H9 (cell line): ENCODE data around the gene BAIAP2. TPM values are rescaled to one million over a fixed set of nuclear protein-coding genes. Genes with fewer than 3 reads are reported as not detected.
A peak's percentile ranks its signal among the peaks of the same experiment; 100 is the strongest.

Experiments used
- DNase-seq: peaks from one replicate; pipeline ENCODE4 v3.0.0-alpha.2; 2017
- H2AFZ ChIP-seq: one replicate; pipeline ENCODE4 v1.6.1; 2013; ENCODE audit warnings: mild to moderate bottlenecking, low read length, control low read depth, moderate library complexity
- H2AK5ac ChIP-seq: 2 replicates; pipeline ENCODE4 v1.6.1; 2013; ENCODE audit warnings: low read length, control low read depth, mixed read lengths; ENCODE audit not compliant: insufficient read length
- H2BK120ac ChIP-seq: one replicate; pipeline ENCODE4 v1.6.1; 2013; ENCODE audit warnings: low read depth, mild to moderate bottlenecking, low read length, control low read depth, inconsistent platforms; ENCODE audit not compliant: poor library complexity, severe bottlenecking
- H2BK12ac ChIP-seq: 2 replicates; pipeline ENCODE4 v1.6.1; 2013; ENCODE audit warnings: low read length, control low read depth, mixed read lengths, low read depth; ENCODE audit not compliant: insufficient read length
- H2BK15ac ChIP-seq: 2 replicates; pipeline ENCODE4 v1.6.1; 2013; ENCODE audit warnings: low read depth, low read length, control low read depth
- H2BK20ac ChIP-seq: one replicate; pipeline ENCODE4 v1.6.1; 2013; ENCODE audit warnings: low read depth, mild to moderate bottlenecking, low read length, control low read depth, inconsistent platforms; ENCODE audit not compliant: poor library complexity, severe bottlenecking
- H2BK5ac ChIP-seq: 2 replicates; pipeline ENCODE4 v1.6.1; 2013; ENCODE audit warnings: low read length, control low read depth, mixed read lengths; ENCODE audit not compliant: insufficient read length
- H3K14ac ChIP-seq: 2 replicates; pipeline ENCODE4 v1.6.1; 2013; ENCODE audit warnings: low read length, control low read depth; ENCODE audit not compliant: insufficient read depth
- H3K18ac ChIP-seq: 2 replicates; pipeline ENCODE4 v1.6.1; 2013; ENCODE audit warnings: low read depth, mild to moderate bottlenecking, mixed read lengths, low read length, control low read depth; ENCODE audit not compliant: insufficient read length
- H3K23ac ChIP-seq: 2 replicates; pipeline ENCODE4 v1.6.1; 2013; ENCODE audit warnings: low read length, control low read depth, mixed read lengths, low read depth; ENCODE audit not compliant: insufficient read length
- H3K23me2 ChIP-seq: 2 replicates; pipeline ENCODE4 v1.6.1; 2013; ENCODE audit warnings: low read depth, mild to moderate bottlenecking, mixed read lengths, low read length, control low read depth; ENCODE audit not compliant: insufficient read length, poor library complexity, severe bottlenecking
- H3K27ac ChIP-seq: 2 replicates; pipeline ENCODE4 v1.5.1; 2013; ENCODE audit warnings: low read length, control low read depth, mixed read lengths, low read depth; ENCODE audit not compliant: insufficient read length
- H3K27me3 ChIP-seq: 2 replicates; pipeline ENCODE4 v1.6.1; 2013; ENCODE audit warnings: low read length, control low read depth, inconsistent platforms; ENCODE audit not compliant: insufficient read depth
- H3K4ac ChIP-seq: 2 replicates; pipeline ENCODE4 v1.6.1; 2013; ENCODE audit warnings: low read depth, mild to moderate bottlenecking, control low read depth, inconsistent platforms, low read length, moderate library complexity
- H3K4me1 ChIP-seq: 2 replicates; pipeline ENCODE4 v1.6.1; 2013; ENCODE audit warnings: low read length, control low read depth, inconsistent platforms; ENCODE audit not compliant: insufficient read depth
- H3K4me2 ChIP-seq: 2 replicates; pipeline ENCODE4 v1.6.1; 2013; ENCODE audit warnings: low read length, control low read depth, mixed read lengths; ENCODE audit not compliant: insufficient read length, insufficient read depth
- H3K56ac ChIP-seq: 2 replicates; pipeline ENCODE4 v1.6.1; 2013; ENCODE audit warnings: low read depth, mild to moderate bottlenecking, mixed read lengths, low read length, control low read depth; ENCODE audit not compliant: insufficient read length
- H3K79me1 ChIP-seq: 2 replicates; pipeline ENCODE4 v1.6.1; 2013; ENCODE audit warnings: low read depth, mild to moderate bottlenecking, moderate library complexity, low read length, control low read depth, inconsistent platforms; ENCODE audit not compliant: insufficient read depth, poor library complexity, severe bottlenecking
- H3K79me2 ChIP-seq: 2 replicates; pipeline ENCODE4 v1.6.1; 2013; ENCODE audit warnings: low read length, control low read depth, inconsistent platforms; ENCODE audit not compliant: insufficient read depth
- H3K9ac ChIP-seq: 2 replicates; pipeline ENCODE4 v1.6.1; 2013; ENCODE audit warnings: low read length, control low read depth, mixed read lengths; ENCODE audit not compliant: insufficient read length; ENCODE audit errors: extremely low read depth
- H3K9me3 ChIP-seq: one replicate; pipeline ENCODE4 v1.6.1; 2013; ENCODE audit warnings: low read depth, low read length, inconsistent platforms; ENCODE audit not compliant: control insufficient read depth
- H3T11ph ChIP-seq: one replicate; pipeline ENCODE4 v1.6.1; 2013; ENCODE audit warnings: mild to moderate bottlenecking, low read length, control low read depth, inconsistent platforms
- H4K20me1 ChIP-seq: one replicate; pipeline ENCODE4 v1.6.1; 2013; ENCODE audit not compliant: control insufficient read depth, insufficient read length, insufficient read depth
- H4K5ac ChIP-seq: 2 replicates; pipeline ENCODE4 v1.6.1; 2013; ENCODE audit warnings: low read depth, mild to moderate bottlenecking, mixed read lengths, low read length, control low read depth; ENCODE audit not compliant: insufficient read length
- H4K8ac ChIP-seq: replicated peaks from 2 replicates; pipeline ENCODE4 v1.6.1; 2013; ENCODE audit warnings: low read length, control low read depth, mixed read lengths, low read depth; ENCODE audit not compliant: insufficient read length
- H4K91ac ChIP-seq: 2 replicates; pipeline ENCODE4 v1.6.1; 2013; ENCODE audit warnings: low read depth, mild to moderate bottlenecking, moderate library complexity, mixed read lengths, low read length, control low read depth; ENCODE audit not compliant: insufficient read length
- H3K27ac Mint-ChIP-seq, 3 experiments: 2 replicates in 2 of 3; 3 replicates in 1 of 3; pipeline ENCODE4 v1.8.0; 2020 to 2021; ENCODE audit warnings: mixed read lengths in 3 of 3, mild to moderate bottlenecking in 1 of 3, moderate library complexity in 1 of 3
- H3K27me3 Mint-ChIP-seq: 2 replicates; pipeline ENCODE4 v1.8.0; 2021; ENCODE audit warnings: low read depth, mild to moderate bottlenecking, moderate library complexity, mixed read lengths
- H3K36me3 Mint-ChIP-seq, 3 experiments: 2 replicates in 2 of 3; 3 replicates in 1 of 3; pipeline ENCODE4 v1.8.0; 2020 to 2021; ENCODE audit warnings: low read depth in 3 of 3, mixed read lengths in 3 of 3; ENCODE audit not compliant: insufficient read depth in 1 of 3
- H3K4me1 Mint-ChIP-seq, 2 experiments: 2 replicates each; pipeline ENCODE4 v1.8.0; 2020; ENCODE audit warnings: mixed read lengths in 2 of 2
- H3K4me3 Mint-ChIP-seq, 2 experiments: 2 replicates in 1 of 2; 3 replicates in 1 of 2; pipeline ENCODE4 v1.8.0; 2020 to 2021; ENCODE audit warnings: mild to moderate bottlenecking in 2 of 2, mixed read lengths in 2 of 2, moderate library complexity in 1 of 2
- H3K9me3 Mint-ChIP-seq, 2 experiments: 2 replicates in 1 of 2; 3 replicates in 1 of 2; pipeline ENCODE4 v1.8.0; 2020; ENCODE audit warnings: mild to moderate bottlenecking in 2 of 2, mixed read lengths in 2 of 2, moderate library complexity in 1 of 2
- WGBS: extraction: QIAGEN DNeasy Blood & Tissue Kit; methylation state at CpG from one replicate; pipeline ENCODE4 v1.1.7; 2013; ENCODE audit warnings: missing lambda C conversion rate, low lambda C conversion rate, mixed read lengths; ENCODE audit not compliant: insufficient read length; ENCODE audit errors: extremely low coverage; 5-methylcytosine and 5-hydroxymethylcytosine counted together
- total RNA-seq: library from RNA; stranded (reverse); gene quantifications from 2 replicates; pipeline ENCODE4 v1.2.1, GENCODE V29; 2021
- TF ChIP-seq, protein P1 (sequence below): fragments of 200-600 bp; sonication (generic); conservative IDR thresholded peaks from 3 replicates; pipeline ENCODE4 v1.8.0; 2021; ENCODE audit warnings: antibody characterized with exemption, mild to moderate bottlenecking

Gene BAIAP2
- total RNA-seq, 1 experiment from 2014 or later: 27.8 TPM

DNA sequence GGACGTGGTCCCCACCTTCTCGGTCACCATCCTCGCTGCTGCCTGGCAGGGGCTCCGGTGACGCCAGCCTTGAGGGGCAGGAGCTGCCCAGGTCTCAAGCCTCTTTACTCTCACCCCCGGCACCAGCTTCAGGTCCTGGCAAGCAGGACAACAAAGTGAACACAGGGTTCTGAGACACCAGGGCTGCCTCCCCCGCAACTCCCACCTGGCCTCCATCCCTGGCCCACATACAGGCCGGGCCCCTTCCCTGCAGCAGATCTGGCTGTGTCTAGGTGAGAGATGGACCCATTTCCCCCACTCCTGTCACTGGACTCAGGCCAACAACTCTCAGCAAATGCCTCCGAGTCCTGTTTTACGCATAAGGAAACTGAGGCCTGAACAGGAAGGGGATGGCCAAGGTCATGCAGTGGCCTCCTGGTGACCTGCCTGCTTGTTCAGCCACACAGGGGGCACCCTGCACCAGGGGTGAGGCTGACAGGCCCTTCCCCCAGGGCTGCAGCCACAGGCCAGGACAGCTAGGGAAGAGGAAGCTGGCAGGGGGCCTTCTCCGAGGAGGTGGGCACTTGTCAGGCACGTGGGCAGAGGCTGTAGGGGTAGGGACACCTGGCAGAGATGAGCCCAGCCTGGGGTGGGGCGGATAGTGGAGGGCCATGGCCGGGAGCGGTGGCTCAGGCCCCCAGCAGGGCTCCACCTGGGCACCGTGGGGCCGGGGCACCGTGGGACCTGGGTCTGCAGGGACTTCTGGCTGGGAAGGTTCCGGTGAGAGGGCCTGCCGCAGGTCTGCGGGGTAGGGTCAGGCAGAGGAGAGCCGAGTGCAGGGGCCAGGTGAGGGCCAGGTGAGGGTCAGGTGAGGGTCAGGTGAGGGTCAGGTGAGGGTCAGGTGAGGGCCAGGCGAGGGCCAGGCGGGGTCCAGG lies 83.6 kb downstream of the BAIAP2 start:
- Mint-ChIP-seq H3K9me3 (no peaks in the 10 kb centered on the region), H3K36me3 (no peaks in the 10 kb centered on the region; a peak in 1 of 7 replicates), H3K4me1 (peaks cover 5 to 12% of the 10 kb centered on the region in 2 experiments), H3K27me3 (no peaks in the 10 kb centered on the region; the same call in 1 of the 2 replicates), H3K27ac (no peak overlapping the region), H3K4me3 (peak overlapping the region; percentile 54 to 80)
- no peaks in the 10 kb centered on the region for H3K79me1 ChIP-seq
- H4K5ac ChIP-seq: no peak overlapping the region
- H3K9me3 ChIP-seq: no peaks in the 10 kb centered on the region
- no peak overlapping the region for H2BK5ac ChIP-seq
- no peaks in the 10 kb centered on the region for H3K27me3 ChIP-seq
- no peak overlapping the region for H3K9ac ChIP-seq
- no CpG with 5 or more reads among the region's 24 CpGs for WGBS
- H2BK120ac ChIP-seq: no peak overlapping the region
- H3T11ph ChIP-seq: no peak overlapping the region
- no peaks in the 10 kb centered on the region for H3K79me2 ChIP-seq
- H3K18ac ChIP-seq: no peak overlapping the region
- no peak overlapping the region for H2BK15ac ChIP-seq
- peak; percentile 69 for DNase-seq
- no peak overlapping the region for H2BK12ac ChIP-seq
- H2BK20ac ChIP-seq: no peak overlapping the region
- H2AFZ ChIP-seq: no peak overlapping the region
- H4K91ac ChIP-seq: no peak overlapping the region
- no peak overlapping the region for H3K4ac ChIP-seq
- TF ChIP-seq, protein P1, sequence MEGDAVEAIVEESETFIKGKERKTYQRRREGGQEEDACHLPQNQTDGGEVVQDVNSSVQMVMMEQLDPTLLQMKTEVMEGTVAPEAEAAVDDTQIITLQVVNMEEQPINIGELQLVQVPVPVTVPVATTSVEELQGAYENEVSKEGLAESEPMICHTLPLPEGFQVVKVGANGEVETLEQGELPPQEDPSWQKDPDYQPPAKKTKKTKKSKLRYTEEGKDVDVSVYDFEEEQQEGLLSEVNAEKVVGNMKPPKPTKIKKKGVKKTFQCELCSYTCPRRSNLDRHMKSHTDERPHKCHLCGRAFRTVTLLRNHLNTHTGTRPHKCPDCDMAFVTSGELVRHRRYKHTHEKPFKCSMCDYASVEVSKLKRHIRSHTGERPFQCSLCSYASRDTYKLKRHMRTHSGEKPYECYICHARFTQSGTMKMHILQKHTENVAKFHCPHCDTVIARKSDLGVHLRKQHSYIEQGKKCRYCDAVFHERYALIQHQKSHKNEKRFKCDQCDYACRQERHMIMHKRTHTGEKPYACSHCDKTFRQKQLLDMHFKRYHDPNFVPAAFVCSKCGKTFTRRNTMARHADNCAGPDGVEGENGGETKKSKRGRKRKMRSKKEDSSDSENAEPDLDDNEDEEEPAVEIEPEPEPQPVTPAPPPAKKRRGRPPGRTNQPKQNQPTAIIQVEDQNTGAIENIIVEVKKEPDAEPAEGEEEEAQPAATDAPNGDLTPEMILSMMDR: no peak
- no peak overlapping the region for H3K27ac ChIP-seq
- no peaks in the 10 kb centered on the region for H3K23me2 ChIP-seq
- H3K14ac ChIP-seq: no peak overlapping the region; the same call in 1 of the 2 replicates
- no peak overlapping the region for H4K8ac ChIP-seq
- no peak overlapping the region for H3K56ac ChIP-seq
- H4K20me1 ChIP-seq: no peaks in the 10 kb centered on the region
- H3K4me2 ChIP-seq: peak overlapping the region; percentile 15
- no peaks in the 10 kb centered on the region for H3K4me1 ChIP-seq
- H3K23ac ChIP-seq: no peak overlapping the region
- no peak overlapping the region for H2AK5ac ChIP-seq
